ENCODE results near the gene MLXIP.

DNA sequence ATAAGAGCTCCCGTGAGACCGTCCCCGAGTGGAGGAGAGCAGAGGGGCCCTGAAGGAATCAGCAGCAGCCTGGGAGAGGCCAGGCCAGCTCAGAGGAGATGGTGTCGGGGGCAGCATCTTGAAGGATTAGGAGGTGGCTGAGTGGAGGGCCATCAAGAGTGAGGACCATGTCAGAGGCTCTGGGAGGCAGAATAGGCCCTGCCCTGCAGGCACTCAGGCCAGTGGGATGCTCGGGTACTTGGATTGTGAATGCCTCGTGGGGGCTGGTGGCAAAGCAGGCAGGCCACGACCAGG is 47.7 kb downstream of the MLXIP start:
- TF ChIP-seq, protein P1, sequence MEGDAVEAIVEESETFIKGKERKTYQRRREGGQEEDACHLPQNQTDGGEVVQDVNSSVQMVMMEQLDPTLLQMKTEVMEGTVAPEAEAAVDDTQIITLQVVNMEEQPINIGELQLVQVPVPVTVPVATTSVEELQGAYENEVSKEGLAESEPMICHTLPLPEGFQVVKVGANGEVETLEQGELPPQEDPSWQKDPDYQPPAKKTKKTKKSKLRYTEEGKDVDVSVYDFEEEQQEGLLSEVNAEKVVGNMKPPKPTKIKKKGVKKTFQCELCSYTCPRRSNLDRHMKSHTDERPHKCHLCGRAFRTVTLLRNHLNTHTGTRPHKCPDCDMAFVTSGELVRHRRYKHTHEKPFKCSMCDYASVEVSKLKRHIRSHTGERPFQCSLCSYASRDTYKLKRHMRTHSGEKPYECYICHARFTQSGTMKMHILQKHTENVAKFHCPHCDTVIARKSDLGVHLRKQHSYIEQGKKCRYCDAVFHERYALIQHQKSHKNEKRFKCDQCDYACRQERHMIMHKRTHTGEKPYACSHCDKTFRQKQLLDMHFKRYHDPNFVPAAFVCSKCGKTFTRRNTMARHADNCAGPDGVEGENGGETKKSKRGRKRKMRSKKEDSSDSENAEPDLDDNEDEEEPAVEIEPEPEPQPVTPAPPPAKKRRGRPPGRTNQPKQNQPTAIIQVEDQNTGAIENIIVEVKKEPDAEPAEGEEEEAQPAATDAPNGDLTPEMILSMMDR (conservative IDR thresholded peaks at IDR 0.05; ENCODE audit: low read length), result no peak
- no peak for TF ChIP-seq EZH2phosphoT487 (IDR thresholded peaks at IDR 0.05; ENCODE audit: borderline replicate concordance, low read depth, low read length)

All from OCI-LY7 (cell line).